Measurements from ENCODE around the gene GZF1.

GRCh38 chr20:23349338-23350195, 12.4 kb upstream of the GZF1 start:
- TF ChIP-seq CTCF (IDR thresholded peaks at IDR 0.05; ENCODE audit: low read depth, low read length) (peak; percentile 70), EZH2phosphoT487 (IDR thresholded peaks at IDR 0.05; ENCODE audit: low read depth) (no peak)
